Central memory CD8-positive, alpha-beta T cell (primary cell): ENCODE measurements around the gene AGBL4.

Experiments
- ATAC-seq: fragments of 150-1000 bp; cut with Tn5 transposase; replicated peaks from 2 replicates; pipeline ENCODE4 v1.10.0; 2022; ENCODE audit warnings: mild to moderate bottlenecking, moderate FRiP score, moderate number of reproducible peaks; ENCODE audit not compliant: poor library complexity, severe bottlenecking; ENCODE audit errors: extremely low read depth
- DNase-seq, 2 donors: peaks; one replicate each; pipeline ENCODE4 v3.0.0; 2021; ENCODE audit warnings: low spot score in 2 of 2
- H3K27ac Mint-ChIP-seq: one replicate; pipeline ENCODE4 v1.8.0; 2022; ENCODE audit warnings: low read depth, mild to moderate bottlenecking, moderate library complexity, mixed read lengths
- H3K27me3 Mint-ChIP-seq: one replicate; pipeline ENCODE4 v1.8.0; 2022; ENCODE audit warnings: mixed read lengths
- H3K36me3 Mint-ChIP-seq: one replicate; pipeline ENCODE4 v1.8.0; 2022; ENCODE audit warnings: mild to moderate bottlenecking, moderate library complexity, mixed read lengths; ENCODE audit not compliant: insufficient read depth
- H3K4me1 Mint-ChIP-seq: one replicate; pipeline ENCODE4 v1.8.0; 2022; ENCODE audit warnings: mixed read lengths
- H3K4me3 Mint-ChIP-seq: one replicate; pipeline ENCODE4 v1.8.0; 2022; ENCODE audit warnings: mild to moderate bottlenecking, moderate library complexity, mixed read lengths
- H3K9me3 Mint-ChIP-seq: one replicate; pipeline ENCODE4 v1.8.0; 2022; ENCODE audit warnings: mixed read lengths

The AGBL4 gene

DNA sequence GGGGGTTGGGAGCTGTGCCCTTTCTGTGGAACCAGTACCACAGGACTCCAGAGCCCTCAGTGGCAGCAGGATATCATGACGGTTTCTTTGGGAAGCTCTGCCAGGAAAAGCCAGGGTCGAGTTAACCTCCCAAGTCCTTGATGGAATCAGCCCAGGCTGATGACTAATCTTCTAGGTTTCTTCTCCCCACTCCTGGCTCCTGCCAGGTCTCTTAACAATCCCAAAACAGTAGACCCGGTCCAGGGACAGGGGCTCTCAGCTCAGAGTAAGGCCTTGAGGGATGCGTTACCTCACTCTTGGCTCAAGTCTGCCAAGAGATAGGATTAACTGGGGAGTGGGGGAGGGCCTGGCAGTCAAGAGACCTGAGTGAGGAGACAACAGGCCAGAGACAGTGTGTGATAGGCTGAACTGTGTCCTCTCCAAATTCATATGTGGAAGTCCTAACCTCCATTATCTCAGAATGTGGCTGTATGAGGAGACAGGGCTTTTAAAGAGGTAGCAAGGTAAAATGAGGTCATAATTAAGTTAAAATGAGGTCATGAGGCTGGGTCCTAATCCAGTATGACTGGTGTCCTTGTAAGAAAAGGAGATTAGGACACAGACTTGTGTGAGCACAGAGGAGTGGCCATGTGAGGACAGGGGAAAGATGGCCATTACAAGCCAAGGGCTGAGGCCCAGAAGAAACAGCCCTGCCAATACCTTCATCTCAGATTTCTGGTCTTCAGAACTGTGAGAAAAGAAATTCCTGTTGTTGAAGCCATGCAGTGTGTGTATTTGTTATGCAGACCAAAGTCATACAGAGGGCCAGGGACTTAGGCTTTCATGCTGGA is 1342.1 kb downstream of the AGBL4 start:
- Mint-ChIP-seq H3K27me3 (peaks cover 10% of the 10 kb centered on the region), H3K9me3 (no peaks in the 10 kb centered on the region), H3K4me3 (no peak overlapping the region), H3K27ac (no peak overlapping the region), H3K4me1 (no peaks in the 10 kb centered on the region), H3K36me3 (no peaks in the 10 kb centered on the region)
- DNase-seq (no peak), ATAC-seq (no peak)

DNA sequence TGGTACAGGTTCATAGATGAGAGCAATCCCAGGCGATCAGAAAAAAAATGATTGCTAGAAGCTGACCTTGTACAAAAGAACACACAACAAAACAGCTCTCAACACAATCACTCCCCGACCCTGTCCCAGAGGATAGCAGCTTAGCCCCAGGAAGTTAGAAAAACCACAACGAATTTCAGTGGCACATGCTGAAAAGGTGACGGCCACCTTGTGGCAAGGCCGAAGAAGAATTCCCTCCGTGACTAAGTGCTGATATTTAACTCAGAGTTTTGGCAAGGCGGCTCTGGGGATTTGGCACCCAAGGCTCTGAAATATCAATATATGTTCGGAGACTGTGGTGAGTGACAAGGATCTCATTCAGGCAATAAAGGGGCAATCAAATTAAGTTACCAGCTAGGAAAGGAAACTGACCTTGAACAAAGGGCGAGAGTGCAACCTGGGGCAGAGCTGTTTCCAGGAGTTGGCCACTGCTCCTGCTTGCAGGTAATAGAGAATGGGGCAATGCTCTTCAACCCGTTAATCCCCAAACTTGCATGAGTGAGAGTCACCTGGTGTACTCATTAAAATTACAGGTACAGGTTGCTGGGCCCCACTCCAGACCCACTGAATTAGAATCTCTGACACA is 1343.2 kb downstream of the AGBL4 start:
- ATAC-seq (no peak), DNase-seq (no peak)
- H3K36me3 Mint-ChIP-seq: no peaks in the 10 kb centered on the region
- H3K4me1 Mint-ChIP-seq: no peaks in the 10 kb centered on the region
- H3K4me3 Mint-ChIP-seq: no peak overlapping the region
- H3K9me3 Mint-ChIP-seq: no peaks in the 10 kb centered on the region
- H3K27ac Mint-ChIP-seq: no peak overlapping the region
- H3K27me3 Mint-ChIP-seq: peaks cover 12% of the 10 kb centered on the region

DNA sequence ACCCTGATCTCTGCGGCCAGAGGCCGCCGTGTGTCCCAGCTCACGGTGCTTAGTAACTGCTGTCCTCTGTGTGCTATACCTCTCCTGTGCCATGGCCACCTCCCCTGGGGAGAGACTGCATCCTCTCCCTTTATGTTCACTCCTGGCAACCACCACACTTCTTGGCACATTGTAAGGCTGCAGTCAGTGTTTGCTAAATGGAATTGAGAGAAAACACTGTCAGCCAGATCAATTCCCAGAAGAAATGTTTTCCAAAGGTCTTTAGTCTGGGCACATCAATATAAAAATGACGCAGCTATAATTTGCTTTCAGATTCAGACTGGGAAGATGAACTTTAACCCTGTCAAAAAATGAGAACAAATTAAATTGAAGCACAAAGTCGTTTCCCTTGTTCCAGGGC is 1343.9 kb downstream of the AGBL4 start:
- Mint-ChIP-seq H3K36me3 (no peaks in the 10 kb centered on the region), H3K4me1 (no peaks in the 10 kb centered on the region), H3K27me3 (peaks cover 18% of the 10 kb centered on the region), H3K9me3 (no peaks in the 10 kb centered on the region), H3K27ac (no peak overlapping the region), H3K4me3 (no peak overlapping the region)
- no peak for DNase-seq
- ATAC-seq: no peak

DNA sequence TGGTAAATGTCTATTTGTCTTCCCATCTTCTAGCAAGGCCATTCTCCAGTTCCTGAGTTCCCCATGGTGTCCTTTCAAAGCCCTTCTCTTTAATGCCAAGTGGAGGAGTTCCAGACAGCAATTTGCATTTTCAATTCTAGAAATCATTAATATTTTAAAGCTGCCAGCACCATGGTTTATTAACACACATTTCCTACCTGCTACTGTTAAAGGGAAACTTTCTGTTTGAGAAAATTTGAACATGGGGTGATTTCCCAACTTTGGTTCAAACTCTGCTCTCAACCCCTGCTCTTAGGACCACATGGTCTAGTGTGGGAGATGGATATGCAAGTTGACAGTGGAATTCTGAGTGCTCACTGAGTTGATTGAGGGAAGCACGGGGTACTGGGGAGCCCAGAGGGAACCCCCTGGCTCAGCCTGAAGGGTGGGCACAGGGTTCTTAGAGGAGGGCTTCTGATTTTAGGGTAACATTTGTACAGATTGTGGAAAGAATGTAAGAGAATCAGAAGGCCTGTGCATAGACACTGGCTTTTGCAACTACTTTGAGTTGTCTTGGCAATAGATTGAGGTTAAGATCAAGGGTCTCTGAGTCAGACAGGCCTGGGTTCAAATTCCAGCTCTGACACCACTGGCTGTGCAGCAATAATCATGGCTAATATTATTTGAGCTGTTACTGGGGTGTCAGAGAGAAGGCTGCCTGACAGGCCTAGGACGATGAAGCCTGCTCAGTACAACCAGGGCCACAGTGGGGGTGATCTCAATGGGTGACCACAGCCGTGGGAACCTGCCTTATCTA is 1344.8 kb downstream of the AGBL4 start:
- Mint-ChIP-seq H3K9me3 (no peaks in the 10 kb centered on the region), H3K27ac (no peak overlapping the region), H3K4me1 (no peaks in the 10 kb centered on the region), H3K4me3 (no peak overlapping the region), H3K36me3 (no peaks in the 10 kb centered on the region), H3K27me3 (peaks cover 28% of the 10 kb centered on the region)
- DNase-seq (no peak), ATAC-seq (no peak)

DNA sequence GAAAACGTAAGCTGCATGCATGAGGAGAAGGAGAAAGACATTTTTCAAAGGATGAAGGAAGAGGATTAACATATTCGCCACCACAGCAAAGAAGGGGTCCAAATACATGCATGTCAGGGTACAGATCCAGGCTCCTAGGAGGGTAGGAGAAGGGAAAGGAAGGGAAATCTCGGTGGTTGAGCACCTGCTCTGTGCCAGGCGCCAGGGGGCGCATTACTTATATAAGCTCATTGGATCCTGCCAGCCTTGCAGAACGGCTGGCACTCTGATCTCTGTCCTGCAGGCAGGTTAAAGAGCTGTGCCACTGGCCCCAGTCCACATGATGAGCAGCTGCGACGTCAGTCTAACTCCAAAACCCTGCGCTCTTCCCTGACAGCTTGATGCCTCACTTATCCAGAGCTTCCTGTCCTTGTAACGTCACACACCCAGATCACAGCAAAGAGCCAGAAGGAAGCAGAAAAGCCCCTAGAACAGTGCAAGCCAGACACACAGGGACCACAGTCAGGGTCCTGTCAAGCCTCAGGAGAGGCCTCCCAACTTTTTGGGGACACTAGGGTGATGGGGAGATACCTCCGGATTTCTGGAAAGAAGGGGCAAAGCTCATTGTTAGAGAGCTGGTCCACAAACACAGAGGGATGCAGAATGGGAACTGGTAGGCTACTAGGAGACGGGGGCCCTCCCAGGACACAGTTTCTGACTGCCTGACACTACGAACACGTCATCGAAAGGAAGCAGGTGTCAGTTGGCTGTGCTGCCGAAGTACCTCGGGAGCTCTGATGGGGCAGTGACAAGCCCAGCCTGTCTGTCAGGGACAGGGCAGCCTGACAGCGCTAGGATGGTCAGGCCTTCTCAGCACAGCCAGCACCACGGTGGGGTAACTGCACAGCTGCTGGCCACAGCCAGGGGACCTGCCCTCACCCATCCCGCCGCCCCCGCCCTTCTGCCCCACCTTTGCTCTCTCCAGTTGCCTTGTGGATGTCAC is 1346.2 kb downstream of the AGBL4 start:
- Mint-ChIP-seq H3K4me3 (no peak overlapping the region), H3K27me3 (peaks cover 34% of the 10 kb centered on the region), H3K4me1 (no peaks in the 10 kb centered on the region), H3K36me3 (no peaks in the 10 kb centered on the region), H3K27ac (no peak overlapping the region), H3K9me3 (no peaks in the 10 kb centered on the region)
- no peak for ATAC-seq
- DNase-seq: no peak

DNA sequence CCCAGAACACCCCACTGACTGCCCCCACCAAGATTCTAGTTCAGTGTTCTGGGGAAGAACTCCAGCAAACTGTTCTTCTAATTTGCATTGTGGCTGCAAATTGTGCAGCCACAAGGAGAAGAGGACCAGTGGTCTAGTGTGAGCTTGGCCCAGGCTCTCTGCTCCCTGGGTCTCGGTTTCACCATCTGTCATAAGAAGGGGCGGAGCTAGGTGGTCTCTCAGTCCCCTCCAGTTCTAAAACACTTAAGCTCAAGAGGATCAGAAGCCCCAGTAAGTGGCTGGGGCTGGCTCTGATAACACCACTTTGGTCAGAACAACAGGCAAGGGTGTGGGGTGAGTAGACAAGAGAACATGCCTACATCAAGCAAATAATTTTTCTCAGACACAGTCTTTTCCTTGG is 1346.9 kb downstream of the AGBL4 start:
- no peaks in the 10 kb centered on the region for H3K36me3 Mint-ChIP-seq
- no peaks in the 10 kb centered on the region for H3K9me3 Mint-ChIP-seq
- ATAC-seq: no peak
- no peak overlapping the region for H3K27ac Mint-ChIP-seq
- no peak for DNase-seq
- peaks cover 34% of the 10 kb centered on the region for H3K27me3 Mint-ChIP-seq
- no peaks in the 10 kb centered on the region for H3K4me1 Mint-ChIP-seq
- H3K4me3 Mint-ChIP-seq: no peak overlapping the region

DNA sequence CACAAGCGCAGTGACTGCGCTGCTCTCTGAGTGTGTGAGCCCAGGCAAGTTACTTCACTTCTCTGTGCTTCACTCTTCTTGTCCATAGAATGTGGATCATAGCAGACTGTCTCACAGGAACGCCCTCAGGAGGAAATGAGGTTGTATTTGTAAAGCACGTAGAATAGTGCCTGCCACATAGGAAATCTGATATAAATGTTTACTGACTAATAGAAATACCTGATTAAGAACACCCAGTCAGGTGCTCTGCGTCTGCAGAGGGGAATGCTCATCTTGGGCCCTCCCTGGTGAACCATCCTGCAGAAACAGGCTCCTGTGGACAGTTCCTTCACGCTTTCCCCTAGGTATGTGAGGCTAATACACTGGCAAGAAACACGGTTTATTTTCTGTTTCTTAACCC is 1347.4 kb downstream of the AGBL4 start:
- H3K36me3 Mint-ChIP-seq: no peaks in the 10 kb centered on the region

DNA sequence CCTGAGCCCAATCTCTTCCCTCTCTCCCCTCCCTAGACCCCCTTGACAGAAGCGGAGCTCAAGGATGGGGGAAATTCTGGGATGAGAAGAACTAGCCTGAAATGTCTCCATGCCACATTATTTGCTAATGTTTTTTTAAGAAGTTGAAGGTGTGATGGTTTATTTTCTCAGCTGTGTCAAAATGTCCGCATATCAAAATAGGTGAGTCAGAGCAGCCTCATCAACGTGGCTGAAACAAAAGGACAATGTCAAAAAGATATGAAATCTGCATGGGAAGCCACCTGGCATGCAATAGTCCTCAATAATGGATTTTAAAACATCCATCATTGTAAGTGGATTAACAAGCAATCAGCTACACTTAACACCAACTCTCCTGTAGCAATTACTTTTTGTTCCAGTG is 1348.5 kb downstream of the AGBL4 start:
- ATAC-seq (no peak), DNase-seq (no peak)
- H3K4me3 Mint-ChIP-seq: no peak overlapping the region
- no peak overlapping the region for H3K27ac Mint-ChIP-seq
- H3K36me3 Mint-ChIP-seq: no peaks in the 10 kb centered on the region
- peaks cover 34% of the 10 kb centered on the region for H3K27me3 Mint-ChIP-seq
- no peaks in the 10 kb centered on the region for H3K4me1 Mint-ChIP-seq
- H3K9me3 Mint-ChIP-seq: no peaks in the 10 kb centered on the region

More for the DNA sequence above, 1347.4 kb downstream of the AGBL4 start:
- Mint-ChIP-seq H3K4me1 (no peaks in the 10 kb centered on the region), H3K4me3 (no peak overlapping the region), H3K9me3 (no peaks in the 10 kb centered on the region), H3K27me3 (peaks cover 34% of the 10 kb centered on the region), H3K27ac (no peak overlapping the region)
- ATAC-seq: no peak
- no peak for DNase-seq

DNA sequence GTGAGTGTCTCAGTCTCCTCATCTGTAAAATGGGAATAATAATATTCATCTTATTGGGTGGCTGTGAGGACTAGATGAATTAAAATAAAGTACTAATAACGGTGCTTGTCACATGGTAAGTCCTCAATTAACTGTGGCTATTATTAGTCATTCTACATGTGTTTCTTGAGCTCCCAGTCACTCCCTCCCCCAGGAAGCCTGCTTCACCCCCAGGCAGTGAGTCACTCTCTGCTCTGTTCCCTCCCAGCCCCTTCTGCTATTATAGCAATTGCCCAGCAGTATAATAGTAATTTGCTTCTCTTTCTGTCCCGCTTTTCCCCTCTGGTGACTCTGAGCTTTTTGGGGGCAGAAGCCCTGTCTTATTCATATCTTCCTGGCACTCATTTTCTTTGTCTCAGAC is 1349.1 kb downstream of the AGBL4 start:
- no peaks in the 10 kb centered on the region for H3K36me3 Mint-ChIP-seq
- no peaks in the 10 kb centered on the region for H3K9me3 Mint-ChIP-seq
- H3K27me3 Mint-ChIP-seq: peaks cover 40% of the 10 kb centered on the region
- DNase-seq (no peak), ATAC-seq (no peak)
- H3K4me3 Mint-ChIP-seq: no peak overlapping the region
- no peaks in the 10 kb centered on the region for H3K4me1 Mint-ChIP-seq
- H3K27ac Mint-ChIP-seq: no peak overlapping the region

DNA sequence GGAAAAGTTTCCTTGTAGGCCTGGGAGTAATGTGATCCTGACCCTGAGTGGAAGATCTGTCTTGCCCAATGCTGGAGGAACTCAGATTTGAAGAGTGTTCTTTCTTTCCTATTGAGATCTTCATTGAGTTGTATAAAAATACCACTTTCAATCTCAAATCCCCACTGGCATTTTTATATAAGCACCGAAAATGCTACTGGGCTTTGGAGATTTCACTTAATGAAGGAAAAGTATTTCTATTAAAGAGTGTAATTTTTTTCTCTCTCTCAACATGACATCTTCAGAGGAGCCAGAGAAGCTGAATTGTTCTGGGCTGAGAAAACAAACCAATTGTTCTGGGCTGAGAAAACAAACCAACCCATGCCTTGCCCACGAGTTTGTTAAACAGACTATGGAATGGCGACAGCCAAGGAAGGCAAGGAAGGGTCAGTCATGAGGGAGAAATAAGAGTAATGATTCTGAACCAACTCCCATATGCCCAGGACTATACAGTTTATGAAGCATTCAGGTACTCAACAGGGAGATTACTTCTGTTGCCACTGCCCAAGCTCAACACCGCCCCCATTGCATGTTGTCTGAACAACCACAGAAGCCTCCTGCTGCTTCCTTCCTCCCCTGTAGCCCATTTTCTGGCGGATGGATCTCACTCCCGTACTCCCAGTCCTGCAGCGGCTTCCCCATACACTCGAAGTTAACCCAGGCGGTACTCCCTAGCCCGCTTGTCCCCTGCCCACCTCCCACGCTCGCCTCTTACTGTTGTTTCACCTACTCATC is 1350.2 kb downstream of the AGBL4 start:
- Mint-ChIP-seq H3K4me1 (no peaks in the 10 kb centered on the region), H3K4me3 (no peak overlapping the region), H3K27ac (no peak overlapping the region), H3K9me3 (no peaks in the 10 kb centered on the region), H3K27me3 (peaks cover 46% of the 10 kb centered on the region), H3K36me3 (no peaks in the 10 kb centered on the region)
- ATAC-seq (no peak), DNase-seq (no peak)

DNA sequence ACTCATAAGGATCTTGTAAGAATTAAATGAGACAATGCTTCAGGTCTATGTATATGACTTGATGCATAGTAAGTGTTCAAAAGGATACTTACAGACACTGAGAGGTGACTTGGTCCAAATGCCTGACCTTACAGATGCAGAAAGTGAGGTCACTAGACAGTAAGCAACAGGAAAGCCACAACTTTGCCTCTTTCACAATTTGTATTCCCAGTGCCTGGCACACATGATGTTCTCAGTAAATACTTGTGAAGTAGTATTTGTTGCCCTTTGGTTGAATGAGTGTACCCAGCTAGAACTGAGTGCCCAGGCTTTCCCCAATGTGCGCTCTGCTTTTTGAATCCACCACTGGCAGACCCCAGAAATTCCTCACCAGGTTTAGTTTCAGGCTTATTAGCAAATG is 1352.2 kb downstream of the AGBL4 start:
- no peaks in the 10 kb centered on the region for H3K9me3 Mint-ChIP-seq
- DNase-seq: no peak
- peaks cover 35% of the 10 kb centered on the region for H3K27me3 Mint-ChIP-seq
- H3K36me3 Mint-ChIP-seq: no peaks in the 10 kb centered on the region
- no peak for ATAC-seq
- H3K4me1 Mint-ChIP-seq: no peaks in the 10 kb centered on the region
- H3K4me3 Mint-ChIP-seq: no peak overlapping the region
- no peak overlapping the region for H3K27ac Mint-ChIP-seq
